22Rv1 (cell line): ENCODE results near the gene SSH2.
A peak's percentile ranks its signal among the peaks of the same experiment; 100 is the strongest.
"Not testable (repeated sequence)": the region's sequence is repeated elsewhere in the genome, so short reads cannot be mapped to it uniquely, and the experiment has no call there.

Experiments
- H3K27ac ChIP-seq: fragments of 450-650 bp; 2 replicates; pipeline ENCODE4 v1.5.1; 2017
- CTCF ChIP-seq: fragments of 450-650 bp; IDR thresholded peaks from 2 replicates; pipeline ENCODE4 v1.5.1; 2017; ENCODE audit warnings: mild to moderate bottlenecking
- ZFX ChIP-seq: fragments of 450-650 bp; IDR thresholded peaks from 2 replicates; pipeline ENCODE4 v1.6.1; 2017; ENCODE audit warnings: antibody characterized with exemption, borderline replicate concordance

SSH2 gene

GRCh38 chr17:29731589-29731929 is 198.5 kb downstream of the SSH2 start:
- TF ChIP-seq ZFX: no peak
- TF ChIP-seq CTCF: no peak
- H3K27ac ChIP-seq: no peak overlapping the region

- no peak overlapping the region for H3K27ac ChIP-seq
- TF ChIP-seq ZFX: no peak
- TF ChIP-seq CTCF: no peak
Measured at GRCh38 chr17:29728490-29728889, 201.5 kb downstream of the SSH2 start.

- TF ChIP-seq CTCF (no peak), ZFX (no peak)
- H3K27ac ChIP-seq: no peak overlapping the region
Measured at GRCh38 chr17:29726715-29727252, 203.2 kb downstream of the SSH2 start.

GRCh38 chr17:29725408-29725807 is 204.6 kb downstream of the SSH2 start:
- H3K27ac ChIP-seq: not testable (repeated sequence)

GRCh38 chr17:29723278-29724047 is 206.6 kb downstream of the SSH2 start:
- peak overlapping the region; percentile 37 for H3K27ac ChIP-seq
- no peak for TF ChIP-seq ZFX
- TF ChIP-seq CTCF: no peak

- H3K27ac ChIP-seq: peak overlapping the region; percentile 37
Measured at GRCh38 chr17:29722411-29723198, 207.4 kb downstream of the SSH2 start.

GRCh38 chr17:29720551-29720950 is 209.5 kb downstream of the SSH2 start:
- H3K27ac ChIP-seq: no peak overlapping the region

More at GRCh38 chr17:29722411-29723198, 207.4 kb downstream of the SSH2 start:
- TF ChIP-seq CTCF: no peak
- no peak for TF ChIP-seq ZFX

GRCh38 chr17:29719469-29719868 is 210.6 kb downstream of the SSH2 start:
- TF ChIP-seq CTCF: no peak
- TF ChIP-seq ZFX: no peak
- no peak overlapping the region for H3K27ac ChIP-seq

More at GRCh38 chr17:29720551-29720950, 209.5 kb downstream of the SSH2 start:
- TF ChIP-seq ZFX: no peak
